Activated T-helper 17 cell treated with anti-CD3 and anti-CD28 coated beads, Interleukin-2, amount 50 U/mL, for 72 hours (primary cell): Measurements from ENCODE around the gene OR10G3. TPM values are rescaled to one million over a fixed set of nuclear protein-coding genes. Genes with fewer than 3 reads are reported as not detected.

ENCODE experiments used
- ATAC-seq: fragments of 150-1000 bp; cut with Tn5 transposase; replicated peaks from 2 replicates; pipeline ENCODE4 v1.10.0; 2021; ENCODE audit warnings: mild to moderate bottlenecking, moderate library complexity
- H3K27ac Mint-ChIP-seq: one replicate; pipeline ENCODE4 v1.8.0; 2022; ENCODE audit warnings: mixed read lengths
- H3K27me3 Mint-ChIP-seq: one replicate; pipeline ENCODE4 v1.8.0; 2022; ENCODE audit warnings: mixed read lengths
- H3K36me3 Mint-ChIP-seq: one replicate; pipeline ENCODE4 v1.8.0; 2022; ENCODE audit warnings: low read depth, mild to moderate bottlenecking, mixed read lengths
- H3K4me1 Mint-ChIP-seq: one replicate; pipeline ENCODE4 v1.8.0; 2022; ENCODE audit warnings: mixed read lengths
- H3K4me3 Mint-ChIP-seq: one replicate; pipeline ENCODE4 v1.8.0; 2022; ENCODE audit warnings: mild to moderate bottlenecking, mixed read lengths
- H3K9me3 Mint-ChIP-seq: one replicate; pipeline ENCODE4 v1.8.0; 2022; ENCODE audit warnings: mixed read lengths
- total RNA-seq, 2 donors: library from RNA; stranded (reverse); gene quantifications; one replicate each; pipeline ENCODE4 v1.2.3, GENCODE V29; 2022

The OR10G3 gene
- total RNA-seq, 2 donors from 2014 or later, result not detected

- Mint-ChIP-seq H3K27me3 (peaks cover 21% of the 10 kb centered on the region), H3K4me1 (no peaks in the 10 kb centered on the region), H3K27ac (no peak overlapping the region), H3K4me3 (no peak overlapping the region), H3K36me3 (no peaks in the 10 kb centered on the region), H3K9me3 (no peaks in the 10 kb centered on the region)
- no peak for ATAC-seq
Observed at GRCh38 chr14:21543963-21544362, 35.9 kb downstream of the OR10G3 start.

GRCh38 chr14:21543521-21543960 lies 36.3 kb downstream of the OR10G3 start:
- Mint-ChIP-seq H3K27ac (no peak overlapping the region), H3K9me3 (no peaks in the 10 kb centered on the region), H3K27me3 (peaks cover 26% of the 10 kb centered on the region), H3K4me3 (no peak overlapping the region), H3K36me3 (no peaks in the 10 kb centered on the region), H3K4me1 (no peaks in the 10 kb centered on the region)
- ATAC-seq, result no peak

- Mint-ChIP-seq H3K4me1 (no peaks in the 10 kb centered on the region), H3K27me3 (peaks cover 37% of the 10 kb centered on the region), H3K36me3 (no peaks in the 10 kb centered on the region), H3K4me3 (no peak overlapping the region), H3K27ac (no peak overlapping the region), H3K9me3 (no peaks in the 10 kb centered on the region)
- ATAC-seq, result no peak
Observed at GRCh38 chr14:21541413-21542074, 38.3 kb downstream of the OR10G3 start.

GRCh38 chr14:21539189-21539940 lies 40.5 kb downstream of the OR10G3 start:
- H3K4me3 Mint-ChIP-seq, result no peak overlapping the region
- peaks cover 52% of the 10 kb centered on the region for H3K27me3 Mint-ChIP-seq
- no peaks in the 10 kb centered on the region for H3K9me3 Mint-ChIP-seq
- H3K4me1 Mint-ChIP-seq, result no peaks in the 10 kb centered on the region
- H3K27ac Mint-ChIP-seq, result no peak overlapping the region
- H3K36me3 Mint-ChIP-seq, result no peaks in the 10 kb centered on the region
- no peak for ATAC-seq

GRCh38 chr14:21537090-21537424 lies 42.8 kb downstream of the OR10G3 start:
- Mint-ChIP-seq H3K4me3 (no peak overlapping the region), H3K9me3 (no peaks in the 10 kb centered on the region), H3K27ac (no peak overlapping the region), H3K27me3 (peaks cover 43% of the 10 kb centered on the region), H3K36me3 (no peaks in the 10 kb centered on the region), H3K4me1 (no peaks in the 10 kb centered on the region)
- ATAC-seq, result no peak

DNA sequence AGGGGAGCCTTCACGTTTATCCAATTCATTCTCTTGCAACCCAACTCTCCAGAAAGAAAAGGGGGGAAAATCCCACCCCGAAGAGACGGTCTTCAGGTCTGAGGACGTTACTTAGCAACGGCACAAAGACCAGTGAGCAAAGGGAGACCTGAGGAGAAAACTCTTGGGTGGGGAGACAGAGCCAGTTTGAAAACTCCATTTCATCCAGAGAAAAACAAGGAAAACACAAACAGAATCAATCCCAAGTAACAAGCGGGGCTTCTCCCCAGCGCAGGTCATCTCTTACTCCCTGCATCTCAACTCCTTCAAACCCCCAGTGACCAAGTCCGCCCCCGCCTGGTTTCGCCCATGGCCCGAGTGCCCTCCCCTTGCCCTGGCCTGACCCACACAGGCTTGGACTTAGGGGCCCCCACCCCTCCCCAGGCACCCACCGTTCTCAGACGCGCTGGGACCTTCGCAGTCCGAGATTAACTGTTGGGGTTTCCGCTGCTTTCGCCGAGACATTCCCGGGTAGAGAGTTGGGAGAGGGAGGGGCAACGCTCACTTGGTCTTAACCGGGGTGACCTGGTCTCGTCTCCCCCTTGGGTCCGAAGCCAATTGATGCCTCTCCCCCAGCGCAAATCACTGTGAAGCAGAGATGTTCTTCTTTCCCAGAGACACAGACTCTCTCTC lies 43.3 kb downstream of the OR10G3 start:
- ATAC-seq, result no peak
- no peaks in the 10 kb centered on the region for H3K9me3 Mint-ChIP-seq
- no peak overlapping the region for H3K4me3 Mint-ChIP-seq
- peaks cover 45% of the 10 kb centered on the region for H3K27me3 Mint-ChIP-seq
- no peaks in the 10 kb centered on the region for H3K4me1 Mint-ChIP-seq
- H3K27ac Mint-ChIP-seq, result no peak overlapping the region
- no peaks in the 10 kb centered on the region for H3K36me3 Mint-ChIP-seq

DNA sequence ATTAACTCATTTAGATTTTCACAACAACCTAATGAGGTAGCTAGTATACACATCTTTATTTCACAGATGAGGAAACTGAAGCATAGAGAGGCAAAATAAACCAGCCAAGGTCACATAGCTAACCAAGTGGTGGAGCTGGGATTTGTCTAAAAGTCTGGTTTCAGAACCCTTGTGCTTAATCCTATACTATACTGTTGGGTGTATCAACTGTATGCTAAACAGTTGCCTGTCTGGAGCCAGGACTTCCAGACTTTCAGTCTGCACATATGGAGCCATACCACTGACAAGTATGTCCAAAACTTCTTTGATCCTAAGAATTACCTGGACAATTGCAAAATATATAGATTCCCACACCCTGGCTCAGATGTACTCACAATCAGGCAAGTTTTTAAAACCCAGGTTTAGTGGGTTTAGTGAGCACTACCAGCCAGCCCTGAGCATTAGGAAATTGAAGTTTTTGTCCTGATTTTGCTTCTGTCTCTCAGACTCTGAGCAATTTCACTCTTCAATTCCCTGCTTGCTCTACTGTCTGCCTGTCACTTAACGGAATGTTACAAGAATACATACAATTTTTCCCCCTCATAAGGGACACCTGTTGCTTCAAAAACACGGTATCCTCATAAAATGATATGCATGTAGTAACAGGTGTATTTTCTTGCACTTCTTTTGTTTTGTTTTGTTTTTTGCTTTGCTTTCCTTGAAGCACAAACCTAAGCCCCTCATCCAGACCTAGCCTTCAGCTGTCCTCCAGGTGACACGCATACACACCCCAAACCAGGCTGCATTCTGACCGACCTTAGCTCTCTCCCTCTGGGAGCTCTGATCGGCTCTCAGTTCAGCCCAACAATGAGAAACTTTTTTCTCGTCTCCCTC lies 44.1 kb downstream of the OR10G3 start:
- Mint-ChIP-seq H3K27me3 (peaks cover 45% of the 10 kb centered on the region), H3K4me1 (no peaks in the 10 kb centered on the region), H3K36me3 (no peaks in the 10 kb centered on the region), H3K9me3 (no peaks in the 10 kb centered on the region), H3K4me3 (no peak overlapping the region), H3K27ac (no peak overlapping the region)
- ATAC-seq, result no peak

- Mint-ChIP-seq H3K27ac (no peak overlapping the region), H3K27me3 (peaks cover 42% of the 10 kb centered on the region), H3K4me3 (no peak overlapping the region), H3K36me3 (no peaks in the 10 kb centered on the region), H3K4me1 (no peaks in the 10 kb centered on the region), H3K9me3 (no peaks in the 10 kb centered on the region)
- ATAC-seq, result no peak
Observed at GRCh38 chr14:21534576-21534975, 45.3 kb downstream of the OR10G3 start.

- ATAC-seq, result no peak
- Mint-ChIP-seq H3K27me3 (peaks cover 29% of the 10 kb centered on the region), H3K27ac (no peak overlapping the region), H3K4me3 (no peak overlapping the region), H3K9me3 (no peaks in the 10 kb centered on the region), H3K36me3 (no peaks in the 10 kb centered on the region), H3K4me1 (no peaks in the 10 kb centered on the region)
Observed at GRCh38 chr14:21533294-21533693, 46.6 kb downstream of the OR10G3 start.

DNA sequence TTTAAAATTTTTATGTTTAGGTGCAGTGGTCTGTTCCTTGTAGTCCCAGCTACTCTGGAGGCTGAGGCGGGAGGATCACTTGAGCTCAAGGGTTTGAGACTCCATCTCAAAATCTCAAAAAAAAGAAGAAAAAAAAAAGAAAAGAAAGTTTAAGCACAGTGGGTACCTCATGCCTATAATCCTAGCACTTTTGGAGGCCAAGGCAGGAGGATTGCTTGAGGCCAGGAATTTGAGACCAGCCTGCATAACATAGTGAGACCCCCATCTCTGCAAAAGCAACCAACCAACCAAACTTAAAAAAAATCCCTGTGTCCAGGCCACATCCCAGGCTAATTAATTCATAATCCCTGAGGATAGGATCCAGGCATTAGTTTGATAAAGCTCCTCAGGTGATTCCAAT lies 50.4 kb downstream of the OR10G3 start:
- H3K4me3 Mint-ChIP-seq, result no peak overlapping the region
- H3K27ac Mint-ChIP-seq, result no peak overlapping the region
- no peak for ATAC-seq
- no peaks in the 10 kb centered on the region for H3K36me3 Mint-ChIP-seq
- H3K9me3 Mint-ChIP-seq, result no peaks in the 10 kb centered on the region
- peaks cover 7% of the 10 kb centered on the region for H3K27me3 Mint-ChIP-seq
- peaks cover 5% of the 10 kb centered on the region for H3K4me1 Mint-ChIP-seq

DNA sequence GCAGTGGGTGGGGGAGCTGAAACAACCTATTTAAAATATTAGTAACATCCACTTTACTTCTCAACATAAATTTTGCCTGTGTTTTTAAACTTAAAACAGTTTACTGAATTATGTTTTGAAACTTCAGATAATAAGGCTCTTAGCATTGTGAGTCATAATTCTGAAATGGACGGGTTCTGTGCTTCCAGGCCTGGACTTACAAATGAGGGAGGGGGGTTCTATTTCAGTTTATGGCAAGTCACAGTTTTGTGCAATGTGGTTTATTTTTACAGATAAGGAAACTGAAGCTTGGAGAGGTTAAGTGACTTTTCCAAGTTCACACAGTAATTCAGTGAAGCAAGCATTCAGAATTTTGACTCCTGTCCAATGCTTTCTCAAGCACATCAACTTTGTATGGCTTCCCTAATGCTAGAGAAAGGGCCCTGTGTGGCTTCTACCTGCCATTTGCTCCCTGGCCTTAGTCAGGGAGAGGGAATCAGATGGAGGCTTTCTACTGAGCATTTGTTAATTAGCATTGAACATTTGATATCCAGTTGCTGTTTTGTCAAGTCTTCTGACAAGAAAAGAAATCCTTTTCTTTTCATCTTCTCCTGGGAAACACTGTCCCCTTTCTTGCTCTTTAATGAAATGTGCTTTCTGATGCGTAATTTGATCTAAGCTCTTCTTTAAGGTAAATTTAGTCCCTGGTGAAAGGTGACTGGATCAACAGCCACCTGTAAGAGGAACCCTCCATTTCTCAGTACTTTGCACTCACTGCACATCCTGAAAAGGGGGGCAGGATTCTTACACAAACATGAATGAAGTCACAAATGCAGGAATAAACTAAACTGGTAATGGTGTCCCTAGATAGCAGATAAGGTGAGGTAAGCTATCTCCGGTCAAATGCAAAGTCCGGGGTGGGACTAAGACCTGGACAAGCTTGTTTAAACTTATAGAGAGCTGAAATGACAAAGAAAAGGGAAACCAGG lies 51.2 kb downstream of the OR10G3 start:
- no peaks in the 10 kb centered on the region for H3K9me3 Mint-ChIP-seq
- H3K4me3 Mint-ChIP-seq, result no peak overlapping the region
- H3K27ac Mint-ChIP-seq, result no peak overlapping the region
- H3K4me1 Mint-ChIP-seq, result peaks cover 5% of the 10 kb centered on the region
- H3K27me3 Mint-ChIP-seq, result peaks cover 3% of the 10 kb centered on the region
- no peak for ATAC-seq
- no peaks in the 10 kb centered on the region for H3K36me3 Mint-ChIP-seq

DNA sequence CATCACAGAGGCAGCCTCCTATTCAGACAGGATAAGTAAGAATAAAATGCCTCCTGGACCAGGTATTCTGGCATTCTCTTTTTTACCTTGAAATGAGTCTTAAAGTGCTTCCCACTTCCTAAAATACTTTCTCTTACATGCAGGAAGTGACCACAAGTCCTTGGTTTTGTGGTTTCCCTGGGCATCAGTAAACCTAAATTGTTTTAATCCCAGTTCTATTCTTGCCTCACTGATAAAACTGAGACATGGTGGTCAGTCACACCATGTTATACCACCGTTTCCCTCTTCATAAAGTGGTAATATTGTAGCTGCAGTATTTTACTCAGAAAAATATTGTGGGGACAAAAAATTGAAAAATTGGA lies 52.6 kb downstream of the OR10G3 start:
- Mint-ChIP-seq H3K4me1 (peaks cover 5% of the 10 kb centered on the region), H3K27ac (no peak overlapping the region), H3K27me3 (peaks cover 3% of the 10 kb centered on the region), H3K9me3 (no peaks in the 10 kb centered on the region), H3K36me3 (no peaks in the 10 kb centered on the region), H3K4me3 (peak overlapping the region; percentile 81)
- no peak for ATAC-seq

GRCh38 chr14:21526672-21527317 lies 53.1 kb downstream of the OR10G3 start:
- Mint-ChIP-seq H3K27ac (no peak overlapping the region), H3K4me1 (peaks cover 5% of the 10 kb centered on the region), H3K36me3 (no peaks in the 10 kb centered on the region), H3K27me3 (no peaks in the 10 kb centered on the region), H3K9me3 (no peaks in the 10 kb centered on the region), H3K4me3 (peak overlapping the region; percentile 81)
- ATAC-seq, result no peak
